Nucleus accumbens (tissue), 56 donors: ENCODE data around the gene CKS1B.
"Not testable (repeated sequence)": the region's sequence is repeated elsewhere in the genome, so short reads cannot be mapped to it uniquely, and the experiment has no call there.

Experiments used
- DNase-seq, 56 donors: peaks; one replicate each; lab custom pipeline; 2025; lab: John Stamatoyannopoulos, UW

Gene CKS1B

GRCh38 chr1:154962156-154962749 is 12.2 kb upstream of the CKS1B start:
- DNase-seq, result peak in 5 of 56 donors; percentile 24 to 56 (median 45)

- DNase-seq, result no peak
Observed at GRCh38 chr1:154962795-154963330, 11.6 kb upstream of the CKS1B start.

GRCh38 chr1:154963643-154964042 is 10.8 kb upstream of the CKS1B start:
- DNase-seq, result no peak

- no peak for DNase-seq
Observed at GRCh38 chr1:154964359-154964758, 10.1 kb upstream of the CKS1B start.

- no peak for DNase-seq
Observed at GRCh38 chr1:154966111-154966510, 8.4 kb upstream of the CKS1B start.

DNA sequence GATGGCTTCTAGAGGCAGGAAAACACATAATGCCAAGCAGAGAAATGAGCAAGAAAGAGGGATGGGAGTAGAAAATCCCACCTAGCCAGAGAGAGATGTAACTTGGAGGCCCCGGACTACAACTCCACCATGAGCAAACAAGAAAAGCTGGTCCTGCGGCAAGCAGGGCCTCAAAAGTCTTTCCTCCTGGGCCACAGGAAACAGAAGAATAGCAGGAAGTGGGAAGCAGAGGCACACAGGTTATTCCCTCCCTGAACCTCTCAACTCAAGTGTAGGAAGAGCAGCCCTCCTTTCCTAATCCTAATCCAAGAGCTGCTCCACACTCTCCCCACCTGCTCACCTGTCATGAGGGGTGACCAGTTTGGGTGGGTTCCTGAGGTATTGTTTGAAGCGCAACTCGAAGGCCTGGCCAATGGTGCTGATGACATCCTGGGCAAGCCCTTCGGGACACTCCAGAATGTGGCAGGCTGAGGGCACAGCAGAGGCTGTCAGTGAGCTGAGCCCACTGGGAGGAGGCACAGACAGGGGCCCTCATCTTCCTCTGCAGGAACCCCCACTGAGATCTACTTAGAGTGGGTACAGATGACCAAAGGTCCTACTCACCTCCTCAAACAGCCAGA is 7.0 kb upstream of the CKS1B start:
- no peak for DNase-seq

DNA sequence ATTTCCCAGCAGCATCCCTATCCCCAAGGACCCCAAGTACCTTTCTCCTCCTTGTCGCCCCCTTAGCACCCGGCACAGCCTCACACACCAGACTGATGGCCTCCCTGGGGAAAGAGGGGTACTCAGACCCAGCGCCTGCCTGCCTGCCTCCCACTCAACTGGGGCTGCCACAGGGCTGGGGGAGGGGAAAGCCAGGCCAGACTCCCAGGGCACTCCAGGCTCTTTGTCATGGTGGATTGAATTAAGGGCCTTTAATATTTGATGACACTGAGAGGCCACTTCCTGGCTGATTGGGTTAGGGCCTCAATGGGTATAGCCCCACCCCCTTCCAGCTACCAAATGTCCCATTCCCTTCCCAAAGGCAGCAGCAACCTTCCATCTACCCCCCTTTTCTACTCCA is 5.8 kb upstream of the CKS1B start:
- no peak for DNase-seq

- DNase-seq, result no peak
Observed at GRCh38 chr1:154969246-154969645, 5.2 kb upstream of the CKS1B start.

DNA sequence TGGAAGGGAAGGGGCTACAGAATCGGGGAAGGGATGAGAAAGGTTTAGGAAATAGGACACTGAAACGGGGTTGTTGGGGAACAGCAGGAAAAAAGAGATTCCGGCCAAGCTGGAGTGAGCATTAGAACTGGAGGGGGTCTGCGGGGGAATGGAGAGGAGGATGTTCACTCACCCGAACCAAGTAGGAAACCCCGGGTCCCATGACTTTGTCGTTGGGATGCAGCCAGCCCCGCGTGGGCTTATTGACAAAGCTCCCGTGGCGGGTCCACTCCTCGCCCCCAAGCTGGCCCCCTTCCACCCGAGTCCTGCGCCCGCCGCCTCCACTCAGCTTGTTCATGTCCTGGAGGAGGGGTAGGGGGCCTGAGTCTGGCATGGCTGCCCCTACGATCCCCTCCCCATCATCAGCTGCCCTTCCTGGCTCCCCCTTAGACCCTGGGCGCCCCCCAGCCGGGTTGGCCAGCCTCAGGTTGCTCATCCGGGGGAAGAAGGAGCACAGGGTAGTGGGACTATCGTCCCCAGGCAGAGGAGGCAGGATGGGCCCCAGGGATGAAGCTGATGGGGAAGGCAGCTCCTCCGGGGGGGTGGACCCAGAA is 4.5 kb upstream of the CKS1B start:
- peak in 10 of 56 donors; percentile 9 to 43 (median 16) for DNase-seq

DNA sequence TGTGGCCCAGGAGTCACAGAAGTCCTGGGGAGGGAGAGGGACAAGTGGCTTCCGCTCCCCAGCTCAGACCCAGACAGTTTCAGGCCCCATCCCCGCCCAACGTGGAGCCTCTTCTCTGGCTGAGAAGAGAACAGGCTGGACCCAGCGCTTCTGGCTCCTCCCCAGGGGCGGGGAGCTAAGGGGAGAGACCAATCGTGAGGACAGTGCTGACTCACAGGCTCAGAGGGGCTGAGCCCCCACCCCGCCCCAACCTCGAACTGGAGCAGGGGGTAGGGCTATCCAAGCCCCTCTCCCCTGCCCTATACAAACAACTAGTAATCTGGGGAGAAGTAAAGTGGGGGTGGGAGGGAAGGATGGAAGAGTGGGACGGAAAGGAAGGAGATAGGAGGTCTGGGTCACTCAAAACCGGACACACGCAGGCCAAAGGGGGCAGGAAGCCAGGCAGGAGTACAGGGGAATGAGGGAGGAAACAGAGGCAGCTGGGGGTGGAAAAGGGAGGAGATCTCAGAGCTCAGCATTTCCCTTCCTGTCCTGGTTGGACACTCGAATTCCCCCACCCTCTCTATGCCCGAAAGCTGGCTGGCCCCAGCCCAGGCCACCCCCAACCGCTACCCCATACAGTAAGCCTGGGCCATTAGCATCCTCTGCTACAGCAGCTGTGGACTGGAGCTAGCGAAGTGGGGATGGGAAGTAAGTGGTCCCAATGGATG is 3.7 kb upstream of the CKS1B start, which contains the start of gene SHC1:
Gene SHC1, minus strand, starts transcription at position 117 of the 710 bp plus-strand sequence. CDS start 221 bp downstream, outside the sequence.
- DNase-seq, result peak in 54 of 56 donors; percentile 20 to 91 (median 74)

DNA sequence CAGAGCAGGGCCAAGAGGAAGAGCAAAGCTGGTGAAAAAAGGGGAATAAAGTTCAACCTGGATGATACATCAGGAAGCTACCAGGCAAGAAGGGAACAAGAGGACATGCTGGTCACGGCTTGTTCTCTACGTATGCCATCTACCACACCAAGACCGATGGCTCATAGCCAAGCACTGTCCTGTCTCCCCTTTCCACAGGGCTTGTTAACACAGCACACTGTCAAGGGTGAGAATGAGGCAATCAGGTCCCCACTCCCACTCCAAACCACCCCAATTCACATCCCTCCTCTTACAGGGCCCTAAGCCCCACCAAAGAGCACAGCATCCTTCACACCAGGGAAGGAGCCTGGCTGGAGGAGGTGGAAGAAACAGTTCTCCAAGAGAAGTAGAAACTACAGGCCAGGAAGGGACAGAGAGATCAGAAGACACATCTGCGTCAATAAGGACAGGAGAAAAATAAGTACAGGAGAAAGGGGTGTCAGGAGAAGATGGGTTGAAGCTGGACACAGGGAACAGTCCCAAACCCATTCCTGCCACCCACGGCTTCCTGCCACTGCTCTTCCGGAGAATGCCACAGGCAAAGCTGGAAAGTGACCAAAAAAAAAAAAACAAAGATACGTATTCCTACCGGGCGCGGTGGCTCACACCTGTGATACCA is 3.0 kb upstream of the CKS1B start:
- no peak for DNase-seq

- no peak for DNase-seq
Observed at GRCh38 chr1:154972213-154972516, 2.3 kb upstream of the CKS1B start.

- DNase-seq, result peak in 18 of 56 donors; percentile 3 to 53 (median 26)
Observed at GRCh38 chr1:154972517-154973343, 1.8 kb upstream of the CKS1B start.

GRCh38 chr1:154973344-154974101 is 958 bp upstream of the CKS1B start:
- peak in 54 of 56 donors; percentile 25 to 89 (median 74) for DNase-seq

GRCh38 chr1:154974808-154975408 is 427 bp downstream of the CKS1B start:
- peak in 52 of 56 donors; percentile 55 to 99 (median 93) for DNase-seq

DNA sequence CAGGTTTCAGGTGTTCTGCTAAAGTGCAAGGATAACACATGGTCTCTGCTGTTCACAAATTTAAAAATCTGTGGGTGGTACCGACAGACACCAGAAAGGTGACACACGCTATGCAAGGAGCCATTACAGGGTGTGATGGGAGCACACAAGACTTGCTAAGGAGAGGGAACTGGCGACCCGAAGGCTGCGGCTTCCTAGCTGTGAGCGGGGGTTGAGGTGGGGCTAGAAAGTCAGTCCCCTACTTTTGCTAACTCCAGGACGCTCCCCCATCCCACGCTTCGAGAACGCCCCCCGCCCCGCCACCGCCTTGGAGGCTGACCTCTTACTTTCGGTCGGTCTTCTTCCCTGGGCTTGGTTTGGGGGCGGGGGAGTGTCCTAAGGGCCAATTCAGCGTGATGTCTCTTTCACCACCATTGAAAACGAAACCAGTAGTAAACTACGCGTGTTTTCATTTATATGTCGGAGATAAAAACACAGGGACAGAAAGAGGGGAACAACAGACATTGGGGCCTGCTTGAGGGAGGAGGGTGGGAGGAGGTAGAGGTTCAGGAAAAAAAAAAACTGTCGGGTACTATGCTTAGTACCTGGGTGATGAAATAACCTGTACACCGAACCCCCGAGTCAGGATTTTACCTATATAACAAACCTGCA is 1.1 kb downstream of the CKS1B start:
- DNase-seq, result peak in 18 of 56 donors; percentile 6 to 43 (median 22)

- not testable (repeated sequence) for DNase-seq
Observed at GRCh38 chr1:154977762-154978161, 3.3 kb downstream of the CKS1B start.

DNA sequence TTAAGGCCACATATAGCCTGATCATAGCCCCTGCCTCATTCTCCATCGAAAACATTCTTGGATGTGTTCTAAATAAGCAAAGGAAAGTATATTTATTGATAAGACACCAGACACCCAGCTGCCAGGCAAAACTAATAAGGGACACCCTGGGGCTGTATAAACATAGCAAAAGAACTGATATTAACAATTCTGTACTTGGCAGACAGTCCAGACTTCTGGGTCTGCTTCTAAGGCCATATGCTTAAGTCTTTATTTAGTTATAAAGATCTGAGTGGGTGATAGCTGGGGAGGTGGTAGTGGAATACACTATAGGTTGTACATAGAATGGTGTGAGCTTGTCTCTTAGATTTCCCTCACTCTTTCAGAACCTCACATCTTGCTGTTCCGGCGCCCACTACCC is 3.9 kb downstream of the CKS1B start:
- no peak for DNase-seq
